GM18520 (cell line): ENCODE measurements around the gene SMPD3.

Experiments used
- ATAC-seq: cut with Tn5 transposase; IDR thresholded peaks from one replicate; pipeline ENCODE4 v1.9.1; 2021; ENCODE audit not compliant: unreplicated experiment

SMPD3 gene

GRCh38 chr16:68436581-68436980 is 11.7 kb downstream of the SMPD3 start:
- no peak for ATAC-seq

- ATAC-seq, result no peak
Observed at GRCh38 chr16:68434624-68435210, 13.6 kb downstream of the SMPD3 start.

GRCh38 chr16:68433316-68433715 is 15.0 kb downstream of the SMPD3 start:
- ATAC-seq, result no peak

- ATAC-seq, result no peak
Observed at GRCh38 chr16:68432701-68433100, 15.6 kb downstream of the SMPD3 start.

GRCh38 chr16:68429076-68429854 is 19.0 kb downstream of the SMPD3 start:
- ATAC-seq, result no peak

- no peak for ATAC-seq
Observed at GRCh38 chr16:68427649-68428303, 20.5 kb downstream of the SMPD3 start.

- ATAC-seq, result no peak
Observed at GRCh38 chr16:68426347-68426652, 22.0 kb downstream of the SMPD3 start.

GRCh38 chr16:68425498-68426346 is 22.6 kb downstream of the SMPD3 start:
- no peak for ATAC-seq

- ATAC-seq, result no peak
Observed at GRCh38 chr16:68423771-68424170, 24.5 kb downstream of the SMPD3 start.

GRCh38 chr16:68422396-68422960 is 25.8 kb downstream of the SMPD3 start:
- no peak for ATAC-seq

- no peak for ATAC-seq
Observed at GRCh38 chr16:68421076-68421475, 27.2 kb downstream of the SMPD3 start.

GRCh38 chr16:68420366-68420942 is 27.9 kb downstream of the SMPD3 start:
- no peak for ATAC-seq

GRCh38 chr16:68417711-68418301 is 30.5 kb downstream of the SMPD3 start:
- ATAC-seq, result no peak

GRCh38 chr16:68416057-68417046 is 32.0 kb downstream of the SMPD3 start:
- no peak for ATAC-seq

- no peak for ATAC-seq
Observed at GRCh38 chr16:68414581-68414980, 33.7 kb downstream of the SMPD3 start.

- no peak for ATAC-seq
Observed at GRCh38 chr16:68412061-68412460, 36.2 kb downstream of the SMPD3 start.

GRCh38 chr16:68411086-68411485 is 37.2 kb downstream of the SMPD3 start:
- no peak for ATAC-seq

GRCh38 chr16:68408967-68409366 is 39.3 kb downstream of the SMPD3 start:
- ATAC-seq, result no peak

- no peak for ATAC-seq
Observed at GRCh38 chr16:68408428-68408827, 39.9 kb downstream of the SMPD3 start.
